ENCODE results near the gene GRM3. TPM values are rescaled to one million over a fixed set of nuclear protein-coding genes. Genes with fewer than 3 reads are reported as not detected.

GRM3 gene
- total and polyA plus RNA-seq, 8 donors: 0.18 to 0.27 (median 0.20) TPM; not detected in 2

DNA sequence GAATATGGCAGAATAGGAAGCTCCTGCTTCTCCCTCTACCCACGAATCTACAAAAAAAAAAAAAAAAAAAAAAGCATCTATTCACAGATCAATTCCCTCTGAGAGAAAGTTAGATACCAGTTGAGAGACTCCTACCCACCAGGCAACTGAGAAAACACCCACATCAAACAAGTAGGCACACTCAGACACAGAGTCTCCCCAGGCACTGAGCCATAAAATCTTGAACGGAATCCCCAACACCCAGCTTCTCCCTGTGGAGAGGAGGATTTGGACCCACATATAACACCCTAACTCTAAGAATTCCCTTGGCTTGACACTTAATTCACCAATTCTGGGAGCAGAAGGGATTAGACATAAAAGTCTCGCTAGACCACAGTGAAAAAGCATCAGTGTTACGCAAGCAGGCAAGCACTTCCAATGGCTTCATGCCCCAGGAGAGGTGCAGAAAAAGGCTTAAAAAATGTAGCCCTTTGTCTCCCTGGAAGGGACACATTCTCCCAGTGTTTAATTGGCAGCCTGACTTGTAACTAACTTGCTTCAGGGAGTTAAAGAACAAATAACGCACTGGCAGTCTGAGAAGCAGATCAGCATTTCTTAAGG lies 223.6 kb downstream of the GRM3 start:
- intact Hi-C loops (cut with DNase I): no loop called here
- Histone ChIP-seq H3K36me3 (no peaks in the 10 kb centered on the region), H3K27ac (no peak overlapping the region), H3K9me3 (peaks cover 0 to 13% of the 10 kb centered on the region in 2 donors), H3K27me3 (no peaks in the 10 kb centered on the region), H3K4me1 (no peaks in the 10 kb centered on the region), H3K4me3 (no peak overlapping the region)
- TF ChIP-seq CTCF (IDR thresholded peaks at IDR 0.05): no peak
- ATAC-seq (no peak), DNase-seq (no peak)

- TF ChIP-seq CTCF (IDR thresholded peaks at IDR 0.05): no peak
- Histone ChIP-seq H3K27ac (no peak overlapping the region), H3K36me3 (no peaks in the 10 kb centered on the region), H3K9me3 (peaks cover 0 to 7% of the 10 kb centered on the region in 2 donors), H3K4me1 (no peaks in the 10 kb centered on the region), H3K4me3 (no peak overlapping the region), H3K27me3 (no peaks in the 10 kb centered on the region)
- intact Hi-C loops (cut with DNase I): no loop called here
- DNase-seq: no peak
- no peak for ATAC-seq
These were observed 232.4 kb downstream of the GRM3 start for GRCh38 chr7:86876146-86876545.

DNA sequence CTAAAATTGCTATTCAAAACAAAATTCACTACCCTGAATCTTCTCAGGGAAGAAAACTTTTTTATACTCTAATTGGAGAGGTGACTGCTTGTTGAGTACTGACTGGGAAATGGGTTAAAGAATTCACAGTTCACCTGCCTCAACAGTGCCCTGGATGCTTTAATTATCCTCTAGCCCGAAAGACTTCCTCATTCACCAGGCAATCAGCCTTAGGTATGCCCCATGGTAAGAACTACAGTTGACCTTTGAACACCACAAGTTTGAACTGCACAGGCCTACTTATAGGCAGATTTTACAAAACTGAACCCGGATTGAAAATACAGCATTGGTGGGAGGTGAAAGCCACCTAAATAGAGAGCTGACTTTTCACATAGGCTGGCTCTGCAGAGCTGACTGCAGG lies 240.4 kb downstream of the GRM3 start:
- no peak for TF ChIP-seq CTCF (IDR thresholded peaks at IDR 0.05)
- Histone ChIP-seq H3K27ac (no peak overlapping the region), H3K4me3 (no peak overlapping the region), H3K4me1 (no peaks in the 10 kb centered on the region), H3K9me3 (no peaks in the 10 kb centered on the region), H3K36me3 (no peaks in the 10 kb centered on the region), H3K27me3 (no peaks in the 10 kb centered on the region)
- intact Hi-C loops (cut with DNase I): no loop called here
- ATAC-seq: no peak
- DNase-seq: no peak

DNA sequence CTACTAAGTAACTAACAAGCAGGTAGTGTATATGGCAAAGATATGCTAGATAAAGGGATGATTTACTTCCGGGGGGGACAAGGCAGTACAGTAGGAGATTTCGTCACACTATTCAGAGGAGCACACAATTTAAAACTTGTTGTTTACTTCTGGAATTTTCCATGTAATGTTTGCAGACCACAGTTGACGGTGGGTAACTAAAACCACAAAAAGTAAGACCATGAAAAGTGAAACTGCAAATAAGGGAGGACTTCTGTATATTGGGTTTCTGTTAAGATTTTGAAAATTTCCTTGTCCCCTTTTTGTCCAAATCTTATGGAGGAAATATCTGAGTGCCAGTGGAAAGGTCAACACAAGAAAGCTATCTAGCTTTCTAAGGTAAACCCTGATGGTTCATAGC lies 245.8 kb downstream of the GRM3 start:
- no peaks in the 10 kb centered on the region for H3K27me3 ChIP-seq
- no peak for DNase-seq
- no peaks in the 10 kb centered on the region for H3K4me1 ChIP-seq
- no peak overlapping the region for H3K4me3 ChIP-seq
- H3K27ac ChIP-seq: no peak overlapping the region
- ATAC-seq: no peak
- intact Hi-C loops (cut with DNase I): no loop called here
- TF ChIP-seq CTCF (IDR thresholded peaks at IDR 0.05): no peak
- H3K9me3 ChIP-seq: no peaks in the 10 kb centered on the region
- H3K36me3 ChIP-seq: peaks cover 0 to 7% of the 10 kb centered on the region in 2 donors

GRCh38 chr7:86898171-86898570 lies 254.5 kb downstream of the GRM3 start:
- intact Hi-C loops (cut with DNase I): no loop called here
- no peak for TF ChIP-seq CTCF (IDR thresholded peaks at IDR 0.05)
- H3K36me3 ChIP-seq: no peaks in the 10 kb centered on the region

More at GRCh38 chr7:86898171-86898570, 254.5 kb downstream of the GRM3 start:
- no peaks in the 10 kb centered on the region for H3K4me1 ChIP-seq
- no peaks in the 10 kb centered on the region for H3K27me3 ChIP-seq
- ATAC-seq: no peak
- H3K9me3 ChIP-seq: no peaks in the 10 kb centered on the region
- no peak overlapping the region for H3K27ac ChIP-seq
- no peak for DNase-seq
- H3K4me3 ChIP-seq: no peak overlapping the region

Measured in left lung (tissue), 10 donors.